Effector memory CD4-positive, alpha-beta T cell (primary cell): Measurements from ENCODE around the gene KSR2.
"Not testable (repeated sequence)": the region's sequence is repeated elsewhere in the genome, so short reads cannot be mapped to it uniquely, and the experiment has no call there.

Experiments used
- DNase-seq, 3 donors: peaks; one replicate each; pipeline ENCODE4 v3.0.0-alpha.2; 2020
- H3K27ac ChIP-seq: 2 replicates; pipeline ENCODE4 v1.7.0; 2013; ENCODE audit warnings: mild to moderate bottlenecking, low read length, moderate library complexity; ENCODE audit not compliant: insufficient read depth, poor library complexity, severe bottlenecking
- H3K27me3 ChIP-seq: replicated peaks from 2 replicates; pipeline ENCODE4 v1.7.0; 2013; ENCODE audit warnings: mild to moderate bottlenecking, low read length; ENCODE audit not compliant: insufficient read depth, control insufficient read depth, poor library complexity, severe bottlenecking
- H3K36me3 ChIP-seq: 2 replicates; pipeline ENCODE4 v1.7.0; 2013; ENCODE audit warnings: mild to moderate bottlenecking, low read length, moderate library complexity; ENCODE audit not compliant: control insufficient read depth, insufficient read depth
- H3K4me1 ChIP-seq: 2 replicates; pipeline ENCODE4 v1.7.0; 2013; ENCODE audit warnings: low read length, mild to moderate bottlenecking; ENCODE audit not compliant: control insufficient read depth, insufficient read depth, poor library complexity, severe bottlenecking
- H3K4me3 ChIP-seq: 2 replicates; pipeline ENCODE4 v1.7.0; 2013; ENCODE audit warnings: low read length, low read depth, mild to moderate bottlenecking; ENCODE audit not compliant: insufficient read depth, poor library complexity, severe bottlenecking
- H3K9me3 ChIP-seq: 2 replicates; pipeline ENCODE4 v1.7.0; 2013; ENCODE audit warnings: mild to moderate bottlenecking, low read length, moderate library complexity; ENCODE audit not compliant: control insufficient read depth

KSR2 gene

DNA sequence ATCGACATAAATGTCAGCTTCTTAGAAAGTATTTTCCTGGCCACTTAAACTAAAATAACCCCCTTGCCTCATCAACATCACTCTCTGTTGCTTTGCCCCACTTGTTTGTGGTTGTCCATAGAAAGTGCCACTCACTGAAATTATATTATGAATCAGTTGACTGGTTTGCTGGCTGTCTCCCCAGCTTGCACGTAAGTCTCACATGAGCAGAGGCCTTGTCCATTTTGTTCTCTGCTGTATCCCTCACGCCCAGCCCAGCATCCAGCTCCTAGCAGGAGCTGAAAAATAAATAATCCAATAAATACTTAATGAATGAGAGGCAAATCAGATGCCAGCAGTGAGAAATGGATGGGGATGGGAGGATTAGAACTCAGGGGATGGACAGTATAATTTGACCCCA, 159.3 kb downstream of the KSR2 start:
- no peaks in the 10 kb centered on the region for H3K9me3 ChIP-seq
- no peaks in the 10 kb centered on the region for H3K27me3 ChIP-seq
- no peak overlapping the region for H3K27ac ChIP-seq
- no peak for DNase-seq
- no peaks in the 10 kb centered on the region for H3K4me1 ChIP-seq
- H3K4me3 ChIP-seq, result no peak overlapping the region
- no peaks in the 10 kb centered on the region for H3K36me3 ChIP-seq

DNA sequence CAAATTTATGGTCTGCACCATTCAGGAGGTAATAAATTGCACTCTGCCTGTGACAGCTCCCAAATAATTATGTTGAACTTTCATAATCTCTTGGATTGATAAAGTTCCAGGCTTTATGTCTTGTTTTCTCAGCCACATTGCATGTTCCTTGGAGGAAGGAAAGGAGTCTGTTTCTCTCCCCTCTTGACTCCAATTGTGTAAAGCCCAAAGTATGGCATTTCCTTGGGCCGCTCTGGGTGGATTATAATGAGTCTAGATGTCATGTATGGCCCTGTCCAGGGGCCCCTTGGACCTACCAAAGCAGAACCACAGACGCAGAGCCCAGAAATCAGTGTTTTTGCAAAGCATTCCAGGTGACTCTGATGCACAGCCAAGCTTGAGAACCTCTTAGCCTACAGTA, 160.8 kb downstream of the KSR2 start:
- no peak overlapping the region for H3K27ac ChIP-seq
- no peak for DNase-seq
- H3K9me3 ChIP-seq, result no peaks in the 10 kb centered on the region
- no peaks in the 10 kb centered on the region for H3K36me3 ChIP-seq
- no peaks in the 10 kb centered on the region for H3K4me1 ChIP-seq
- H3K4me3 ChIP-seq, result no peak overlapping the region
- no peaks in the 10 kb centered on the region for H3K27me3 ChIP-seq

DNA sequence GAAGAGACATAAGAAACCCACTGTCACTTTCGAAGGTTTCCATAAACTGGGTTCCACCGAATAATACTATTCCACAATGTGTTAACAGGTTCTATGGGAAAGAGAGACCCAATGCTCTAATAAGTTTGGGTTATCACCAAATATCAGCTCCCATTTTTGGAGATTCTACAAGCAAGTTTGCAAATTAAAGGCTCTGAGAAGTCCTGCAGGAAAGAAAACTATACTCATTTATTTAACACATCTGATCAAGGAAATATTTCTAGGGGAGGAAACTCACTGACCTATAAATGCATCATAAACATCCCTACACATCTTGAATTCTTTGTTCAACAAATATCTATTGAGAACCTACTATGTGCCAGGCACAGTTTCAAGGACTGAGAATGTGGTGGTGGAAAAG, 161.4 kb downstream of the KSR2 start:
- Histone ChIP-seq H3K9me3 (no peaks in the 10 kb centered on the region), H3K27ac (no peak overlapping the region), H3K36me3 (no peaks in the 10 kb centered on the region), H3K27me3 (no peaks in the 10 kb centered on the region), H3K4me1 (no peaks in the 10 kb centered on the region), H3K4me3 (no peak overlapping the region)
- no peak for DNase-seq

DNA sequence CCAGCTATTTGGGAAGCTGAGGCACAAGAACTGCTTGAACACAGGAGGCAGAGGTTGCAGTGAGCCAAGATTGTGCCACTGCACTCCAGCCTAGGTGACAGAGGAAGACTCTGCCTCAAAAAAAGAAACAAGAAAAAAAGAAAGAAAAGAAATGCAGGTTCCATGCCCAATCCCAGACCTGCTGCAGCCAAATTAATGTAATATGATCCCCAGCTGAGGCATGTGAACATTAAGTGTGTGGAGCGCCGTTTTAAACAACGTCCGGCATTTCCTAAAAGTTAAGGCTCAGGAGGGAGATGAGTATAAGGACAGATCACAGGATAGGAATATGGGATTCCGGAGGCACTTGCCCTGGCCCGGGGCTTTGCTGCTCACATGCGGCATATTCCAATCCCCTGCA, 162.9 kb downstream of the KSR2 start:
- Histone ChIP-seq H3K4me1 (no peaks in the 10 kb centered on the region), H3K27me3 (no peaks in the 10 kb centered on the region)

DNA sequence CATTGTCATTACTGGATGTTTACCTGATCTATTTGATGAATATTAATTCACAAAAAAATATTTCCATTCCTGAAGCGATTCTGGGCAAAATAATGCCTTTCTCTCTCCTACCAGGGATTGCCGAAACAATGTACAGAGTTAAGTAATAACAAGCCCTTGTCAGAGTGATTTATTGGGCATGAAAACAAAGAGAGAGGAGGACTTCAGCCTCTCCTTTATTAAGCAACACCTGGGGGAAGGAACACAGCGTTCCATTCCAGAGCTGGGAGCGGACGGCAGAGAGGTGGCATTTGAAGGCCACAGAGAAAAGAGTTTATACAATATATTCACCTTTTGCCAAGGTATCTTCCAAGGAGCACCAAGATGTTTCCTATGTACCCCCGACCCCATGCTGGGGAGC, 165.8 kb downstream of the KSR2 start:
- no peaks in the 10 kb centered on the region for H3K4me1 ChIP-seq
- DNase-seq, result no peak
- H3K9me3 ChIP-seq, result no peaks in the 10 kb centered on the region
- H3K4me3 ChIP-seq, result no peak overlapping the region
- no peak overlapping the region for H3K27ac ChIP-seq
- no peaks in the 10 kb centered on the region for H3K36me3 ChIP-seq
- no peaks in the 10 kb centered on the region for H3K27me3 ChIP-seq

More for the DNA sequence above, 162.9 kb downstream of the KSR2 start:
- H3K4me3 ChIP-seq, result no peak overlapping the region
- H3K27ac ChIP-seq, result no peak overlapping the region
- DNase-seq, result no peak
- no peaks in the 10 kb centered on the region for H3K9me3 ChIP-seq
- H3K36me3 ChIP-seq, result no peaks in the 10 kb centered on the region

DNA sequence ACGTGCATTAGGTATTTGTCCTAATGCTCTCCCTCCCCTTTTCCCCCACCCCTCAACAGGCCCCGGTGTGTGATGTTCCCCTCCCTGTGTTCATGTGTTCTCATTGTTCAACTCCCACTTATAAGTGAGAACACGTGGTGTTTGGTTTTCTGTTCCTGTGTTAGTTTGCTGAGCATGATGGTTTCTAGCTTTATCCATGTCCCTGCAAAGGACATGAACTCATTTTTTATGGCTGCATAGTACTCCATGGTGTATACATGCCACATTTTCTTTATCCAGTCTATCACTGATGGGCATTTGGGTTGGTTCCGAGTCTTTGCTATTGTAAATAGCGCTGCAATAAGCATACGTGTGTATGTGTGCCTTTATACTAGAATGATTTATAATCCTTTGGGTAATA, 168.1 kb downstream of the KSR2 start:
- not testable (repeated sequence) for H3K27ac ChIP-seq, H3K27me3 ChIP-seq, H3K4me1 ChIP-seq, DNase-seq, H3K4me3 ChIP-seq, H3K36me3 ChIP-seq, H3K9me3 ChIP-seq

DNA sequence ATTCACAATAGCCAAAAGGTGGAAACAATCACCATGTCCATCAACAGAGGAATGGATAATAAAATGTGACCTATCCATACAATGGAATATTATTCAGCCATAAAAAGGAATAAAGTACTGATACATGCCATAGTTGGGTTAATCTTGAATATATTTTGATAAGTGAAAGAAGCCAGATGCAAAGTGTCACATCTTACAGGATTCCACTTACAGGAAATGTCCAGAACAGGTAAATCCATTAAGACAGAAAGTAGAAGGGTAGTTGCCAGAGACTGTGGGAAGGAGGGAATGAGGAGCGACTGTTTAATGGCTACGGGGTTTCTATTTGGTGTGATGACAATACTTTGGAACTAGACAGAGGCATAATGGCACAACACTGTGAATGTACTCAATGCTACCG, 171.6 kb downstream of the KSR2 start:
- H3K9me3 ChIP-seq, result no peaks in the 10 kb centered on the region

DNA sequence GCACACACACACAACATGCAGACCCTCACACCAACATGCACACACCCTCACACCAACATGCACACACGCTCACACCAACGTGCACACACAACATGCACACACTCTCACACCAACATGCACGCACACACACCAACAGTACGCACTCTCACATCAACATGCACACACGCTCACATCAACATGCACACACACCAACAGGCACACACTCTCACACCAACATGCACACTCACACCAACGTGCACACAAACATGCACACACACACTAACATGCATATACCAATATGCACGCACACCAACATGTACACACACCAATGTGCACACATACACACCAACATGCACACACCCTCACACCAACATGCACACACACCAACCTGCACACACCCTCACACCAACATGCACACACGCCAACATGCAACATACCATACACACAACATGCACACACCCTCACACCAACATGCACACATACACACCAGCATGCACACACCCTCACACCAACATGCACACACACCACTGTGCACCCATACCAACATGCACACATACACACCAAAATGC, 175.8 kb downstream of the KSR2 start:
- no peak for DNase-seq
- Histone ChIP-seq H3K36me3 (no peaks in the 10 kb centered on the region), H3K27me3 (no peaks in the 10 kb centered on the region), H3K4me3 (no peak overlapping the region), H3K4me1 (no peaks in the 10 kb centered on the region), H3K27ac (no peak overlapping the region), H3K9me3 (no peaks in the 10 kb centered on the region)

More for the DNA sequence above, 171.6 kb downstream of the KSR2 start:
- Histone ChIP-seq H3K27me3 (no peaks in the 10 kb centered on the region), H3K27ac (no peak overlapping the region), H3K4me1 (no peaks in the 10 kb centered on the region), H3K4me3 (no peak overlapping the region), H3K36me3 (no peaks in the 10 kb centered on the region)
- no peak for DNase-seq

DNA sequence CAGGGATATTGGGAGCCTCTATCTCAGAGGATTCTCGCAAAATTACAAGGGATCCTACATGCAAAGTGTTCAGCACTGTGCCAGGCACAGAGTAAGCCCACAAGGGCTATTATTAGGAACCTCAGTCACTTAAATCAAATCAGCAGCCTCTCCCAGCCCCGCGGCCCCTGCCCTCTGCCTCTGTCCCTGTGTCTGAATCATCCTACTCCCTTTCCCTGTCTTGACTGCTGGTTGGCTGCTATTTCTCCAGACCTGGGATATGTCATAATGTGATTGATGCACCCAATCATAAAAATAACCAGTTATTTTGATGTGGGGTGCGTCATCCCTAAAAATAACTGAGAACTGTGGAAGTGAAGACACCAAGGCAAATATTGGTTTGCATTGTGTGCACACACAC, 176.3 kb downstream of the KSR2 start:
- Histone ChIP-seq H3K27me3 (no peaks in the 10 kb centered on the region), H3K36me3 (no peaks in the 10 kb centered on the region), H3K27ac (no peak overlapping the region), H3K4me3 (no peak overlapping the region), H3K9me3 (no peaks in the 10 kb centered on the region), H3K4me1 (no peaks in the 10 kb centered on the region)
- DNase-seq, result no peak

DNA sequence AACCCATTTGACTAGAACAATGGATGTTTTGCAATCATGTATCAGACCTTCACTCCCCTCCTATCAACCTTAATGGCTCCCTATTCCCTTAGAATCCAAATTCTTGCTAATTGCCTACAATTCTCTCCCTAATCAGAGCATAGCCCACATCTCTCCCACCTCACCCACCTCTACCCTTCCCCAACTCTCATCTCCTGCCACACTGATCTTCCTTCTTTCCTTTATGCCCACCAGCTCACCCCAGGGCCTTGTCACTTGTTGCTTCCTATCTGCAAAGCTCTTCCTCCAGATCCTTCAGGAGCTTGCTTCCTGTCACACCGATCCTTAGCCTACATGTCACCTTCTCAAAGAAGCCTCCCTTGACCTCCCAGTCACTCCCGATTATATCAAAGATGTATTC, 177.8 kb downstream of the KSR2 start:
- Histone ChIP-seq H3K27me3 (no peaks in the 10 kb centered on the region), H3K4me3 (no peak overlapping the region), H3K27ac (no peak overlapping the region), H3K4me1 (no peaks in the 10 kb centered on the region), H3K9me3 (no peaks in the 10 kb centered on the region), H3K36me3 (no peaks in the 10 kb centered on the region)
- no peak for DNase-seq

DNA sequence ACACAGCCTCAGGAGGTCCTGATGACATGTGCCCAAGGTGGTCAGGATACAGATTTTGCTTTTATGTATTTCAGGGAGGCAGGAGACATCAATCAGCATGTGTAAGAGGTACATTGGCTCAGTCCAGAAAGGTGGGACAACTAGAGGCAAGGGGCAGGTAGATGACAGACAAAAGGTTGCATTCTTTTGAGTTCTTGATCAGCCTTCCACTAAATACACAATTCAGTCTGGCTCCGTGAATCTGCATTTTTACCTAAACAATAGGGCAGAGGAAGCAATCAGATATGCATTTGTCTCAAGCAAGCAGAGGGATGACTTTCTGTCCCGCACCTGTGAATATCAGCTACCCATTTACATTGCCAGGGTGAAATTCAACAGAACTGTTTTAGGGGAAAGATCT, 178.6 kb downstream of the KSR2 start:
- no peak overlapping the region for H3K27ac ChIP-seq
- DNase-seq, result no peak
- H3K4me1 ChIP-seq, result no peaks in the 10 kb centered on the region
- no peaks in the 10 kb centered on the region for H3K36me3 ChIP-seq
- H3K4me3 ChIP-seq, result no peak overlapping the region
- H3K9me3 ChIP-seq, result no peaks in the 10 kb centered on the region
- no peaks in the 10 kb centered on the region for H3K27me3 ChIP-seq
